PC-3 (cell line): ENCODE results near the gene MYO16.

ENCODE experiments used
- CTCF ChIP-seq: fragments of 300-600 bp; sonication (generic); conservative IDR thresholded peaks from 2 replicates; pipeline ENCODE4 v1.5.1; 2017; ENCODE audit warnings: antibody characterized with exemption, low read depth, mild to moderate bottlenecking, low read length
- EZH2phosphoT487 ChIP-seq: fragments of 300-600 bp; sonication (generic); IDR thresholded peaks from 2 replicates; pipeline ENCODE4 v1.6.1; 2018; ENCODE audit warnings: mild to moderate bottlenecking, antibody characterized with exemption, low read length, borderline replicate concordance

- TF ChIP-seq CTCF = no peak
- no peak for TF ChIP-seq EZH2phosphoT487
Measured at GRCh38 chr13:109213714-109214113, 584.3 kb downstream of the MYO16 start.
